Epithelial cell of alveolus of lung (primary cell): ENCODE results near the gene APBB1. TPM values are rescaled to one million over a fixed set of nuclear protein-coding genes. Genes with fewer than 3 reads are reported as not detected.

Source experiments
- total RNA-seq: library from RNA; depleted of rRNA; stranded (reverse); fragments of >200 nt; gene quantifications from 2 replicates; pipeline ENCODE4 v1.2.1, GENCODE V29; 2015

The APBB1 gene
- 41.0 and 41.1 TPM in 2 replicates for total RNA-seq

DNA sequence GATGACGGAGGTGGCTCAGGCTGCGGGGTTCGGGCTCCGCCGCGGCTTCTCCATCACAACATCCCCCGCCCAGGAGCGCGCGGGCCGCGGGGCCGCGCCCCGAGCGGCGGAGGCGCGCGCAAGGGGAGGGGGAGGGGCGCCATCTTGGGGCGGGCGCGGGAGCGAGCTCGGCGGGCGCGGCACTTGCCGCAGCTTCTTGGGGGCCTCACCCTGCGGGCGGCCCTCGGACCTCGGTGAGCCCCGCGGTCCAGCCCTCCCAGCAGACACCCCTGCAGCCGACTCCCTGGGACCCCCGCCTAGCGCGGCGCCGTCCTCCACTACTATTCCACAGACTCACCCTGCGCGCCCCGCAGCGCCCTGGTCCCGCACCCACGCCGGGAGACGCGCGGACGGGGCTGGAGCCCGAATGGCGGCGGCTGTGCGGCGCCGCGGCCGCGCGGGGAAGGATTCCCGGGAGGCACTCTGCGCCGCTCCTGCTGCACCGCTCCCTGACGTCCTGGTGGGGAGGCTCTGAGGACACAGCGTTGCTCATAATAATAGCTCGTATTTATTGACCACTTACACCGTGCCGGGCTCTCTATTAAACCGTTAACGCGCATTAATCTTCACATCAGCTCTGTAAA lies at the start of gene APBB1:
APBB1 (minus strand) TSS at position 86 of the 623 bp plus-strand sequence. CDS start 7,747 bp downstream, outside the sequence.

GRCh38 chr11:6440906-6441358 lies 22.0 kb upstream of the APBB1 start, which contains the start of gene HPX:
Gene HPX, minus strand, starts transcription at chr11:6440987. Its CDS starts 24 bp downstream, at chr11:6440963.

GRCh38 chr11:6389905-6390717 lies 28.8 kb downstream of the APBB1 start, which contains the start of gene SMPD1:
Gene SMPD1, plus strand, starts transcription at chr11:6390474. Its CDS starts 125 bp downstream, at chr11:6390599.

Other genes starting within 250 kb of the APBB1 start
- not detected in 2 replicates for gene OR52B2, start 248.8 kb downstream of the APBB1 start, total RNA-seq
- not detected in 2 replicates for gene OR52W1, start 219.9 kb downstream of the APBB1 start, total RNA-seq
- not detected in 2 replicates for gene C11orf42, start 213.5 kb downstream of the APBB1 start, total RNA-seq
- 21.1 and 25.6 TPM in 2 replicates for gene FHIP1B, start 184.5 kb downstream of the APBB1 start, total RNA-seq
- 0.16 TPM in 1 of 2 replicates, not detected in the other for gene CNGA4, start 180.0 kb downstream of the APBB1 start, total RNA-seq
- gene CCKBR, start 159.3 kb downstream of the APBB1 start, total RNA-seq = not detected in 2 replicates
- 114 and 694 TPM in 2 replicates for gene CAVIN3, start 98.6 kb downstream of the APBB1 start, total RNA-seq
- 59.0 and 71.1 TPM in 2 replicates for gene SMPD1, start 28.6 kb downstream of the APBB1 start, total RNA-seq
- gene HPX, start 21.9 kb upstream of the APBB1 start, total RNA-seq = 1.4 TPM in 1 of 2 replicates, not detected in the other
- 12.8 and 14.2 TPM in 2 replicates for gene TRIM3, start 54.8 kb upstream of the APBB1 start, total RNA-seq
- gene ARFIP2, start 62.2 kb upstream of the APBB1 start, total RNA-seq = 53.4 and 79.7 TPM in 2 replicates
- gene TIMM10B, start 62.4 kb upstream of the APBB1 start, total RNA-seq = 26.2 and 47.2 TPM in 2 replicates
- 1.3 and 6.2 TPM in 2 replicates for gene DNHD1, start 78.2 kb upstream of the APBB1 start, total RNA-seq
- 8.0 and 11.9 TPM in 2 replicates for gene RRP8, start 184.5 kb upstream of the APBB1 start, total RNA-seq
- 110 and 219 TPM in 2 replicates for gene ILK, start 184.7 kb upstream of the APBB1 start, total RNA-seq
- 51.3 and 97.2 TPM in 2 replicates for gene TAF10, start 193.1 kb upstream of the APBB1 start, total RNA-seq
- 33.9 and 86.9 TPM in 2 replicates for gene TPP1, start 200.3 kb upstream of the APBB1 start, total RNA-seq
- gene DCHS1, start 236.7 kb upstream of the APBB1 start, total RNA-seq = 18.1 and 20.1 TPM in 2 replicates